ENCODE results near the gene CFAP74.

CFAP74 gene

GRCh38 chr1:2003541-2004131, at the start of gene CFAP74:
CFAP74 (minus strand) TSS chr1:2003786; CDS start chr1:1990956, 12,830 bp downstream.
- DNase-seq, result no peak

GRCh38 chr1:2053217-2053616, 49.6 kb upstream of the CFAP74 start:
- no peak for DNase-seq

DNA sequence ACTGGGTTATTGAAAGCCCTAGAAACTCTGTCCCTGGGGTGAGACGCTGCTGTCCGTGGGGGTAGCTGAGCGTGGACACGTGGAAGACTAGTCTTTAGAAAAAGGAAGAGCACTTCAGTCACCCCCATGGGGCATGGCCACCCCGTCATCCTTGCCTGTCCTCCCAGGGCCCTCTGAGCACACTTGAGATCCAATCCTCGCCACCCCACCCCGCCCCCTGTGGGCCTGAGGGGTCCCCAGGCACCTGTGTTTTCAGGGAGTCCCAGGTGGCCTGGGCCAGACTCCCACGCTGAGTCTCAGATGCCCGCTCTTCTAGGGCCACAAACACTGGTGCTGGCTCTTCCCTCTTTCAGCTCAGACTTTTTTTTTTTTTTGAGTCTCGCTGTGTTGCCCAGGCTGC, 49.2 kb upstream of the CFAP74 start:
- DNase-seq, result no peak

DNA sequence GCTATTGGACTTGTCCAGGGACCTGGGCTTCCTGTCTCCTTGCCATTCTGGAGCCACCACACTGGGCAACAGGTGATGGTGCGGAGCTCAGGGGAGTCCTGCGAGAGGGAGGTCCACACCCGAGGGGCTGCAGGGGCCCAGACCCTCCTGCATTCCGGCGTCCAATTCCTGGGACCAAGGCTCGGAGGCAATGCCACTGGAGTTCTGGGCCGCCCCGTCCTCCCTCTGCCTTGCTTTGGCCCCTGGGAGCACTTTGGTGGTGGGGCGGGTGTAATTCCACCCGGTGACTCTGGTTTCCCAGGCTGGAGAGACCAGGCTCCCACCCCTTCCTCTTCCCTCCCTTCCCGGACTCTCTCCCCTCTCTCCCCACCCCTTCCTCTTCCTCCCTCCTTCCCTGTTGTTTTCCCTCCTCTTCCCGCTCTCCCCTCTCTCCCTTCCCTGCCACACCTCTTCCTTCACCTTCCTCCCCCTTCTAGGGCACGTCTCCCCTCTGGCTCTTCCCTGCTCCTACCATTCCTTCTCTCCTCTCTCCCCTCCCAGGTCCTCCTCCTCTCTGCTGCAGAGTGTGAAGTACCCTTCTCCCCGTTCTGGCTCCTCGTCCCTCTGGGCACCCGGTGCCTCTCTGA, 48.6 kb upstream of the CFAP74 start:
- DNase-seq, result no peak

- no peak for DNase-seq
These were observed 47.5 kb upstream of the CFAP74 start for GRCh38 chr1:2050793-2051682.

DNA sequence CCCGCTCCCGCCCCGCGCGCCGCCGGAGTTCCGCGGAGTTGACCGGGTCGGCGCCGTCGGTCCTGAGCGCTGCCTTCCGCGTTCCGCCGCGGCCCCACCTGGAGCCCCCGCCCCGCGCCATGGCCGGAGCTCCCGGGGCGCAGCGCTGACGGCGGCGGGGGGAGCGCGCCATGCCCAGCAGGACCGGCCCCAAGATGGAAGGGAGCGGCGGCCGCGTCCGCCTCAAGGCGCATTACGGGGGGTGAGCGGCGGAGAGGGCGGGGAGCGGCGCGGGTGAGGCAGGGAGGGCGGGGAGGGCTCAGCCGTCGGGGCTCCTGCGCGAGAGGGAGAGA, 46.8 kb upstream of the CFAP74 start:
- DNase-seq, result no peak

- peak; percentile 83 for DNase-seq
These were observed 46.3 kb upstream of the CFAP74 start, which contains the start of gene PRKCZ for GRCh38 chr1:2049718-2050431. PRKCZ (plus strand) TSS chr1:2050411; CDS start chr1:2050631, 220 bp downstream.

DNA sequence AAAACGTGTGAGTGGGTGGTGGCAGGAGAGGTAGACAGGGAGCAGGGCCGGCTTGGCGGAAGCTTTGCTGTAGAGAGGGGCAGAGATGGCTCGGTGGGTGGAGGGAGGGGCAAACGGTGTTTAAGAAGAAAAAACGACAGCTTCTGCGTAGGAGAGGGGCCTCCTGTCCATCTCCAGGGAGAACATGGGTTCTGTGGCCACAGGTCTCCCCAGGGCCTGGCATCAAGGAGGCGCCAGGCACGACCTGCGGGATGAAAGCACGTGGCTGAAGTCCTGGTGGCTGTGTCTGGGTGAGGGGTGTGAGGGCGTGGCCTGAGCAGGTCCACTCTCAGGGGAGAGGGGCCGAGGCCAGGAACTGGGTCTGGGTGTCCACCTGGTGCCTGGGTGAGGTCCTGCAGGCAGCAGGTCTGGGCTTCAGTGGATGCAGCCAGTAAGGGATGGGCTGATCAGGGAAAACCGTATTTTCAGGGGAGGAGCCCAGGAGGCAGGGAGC, 45.7 kb upstream of the CFAP74 start:
- DNase-seq, result no peak

- no peak for DNase-seq
These were observed 44.5 kb upstream of the CFAP74 start for GRCh38 chr1:2047749-2048729.

- DNase-seq, result no peak
These were observed 43.6 kb upstream of the CFAP74 start for GRCh38 chr1:2046953-2047748.

DNA sequence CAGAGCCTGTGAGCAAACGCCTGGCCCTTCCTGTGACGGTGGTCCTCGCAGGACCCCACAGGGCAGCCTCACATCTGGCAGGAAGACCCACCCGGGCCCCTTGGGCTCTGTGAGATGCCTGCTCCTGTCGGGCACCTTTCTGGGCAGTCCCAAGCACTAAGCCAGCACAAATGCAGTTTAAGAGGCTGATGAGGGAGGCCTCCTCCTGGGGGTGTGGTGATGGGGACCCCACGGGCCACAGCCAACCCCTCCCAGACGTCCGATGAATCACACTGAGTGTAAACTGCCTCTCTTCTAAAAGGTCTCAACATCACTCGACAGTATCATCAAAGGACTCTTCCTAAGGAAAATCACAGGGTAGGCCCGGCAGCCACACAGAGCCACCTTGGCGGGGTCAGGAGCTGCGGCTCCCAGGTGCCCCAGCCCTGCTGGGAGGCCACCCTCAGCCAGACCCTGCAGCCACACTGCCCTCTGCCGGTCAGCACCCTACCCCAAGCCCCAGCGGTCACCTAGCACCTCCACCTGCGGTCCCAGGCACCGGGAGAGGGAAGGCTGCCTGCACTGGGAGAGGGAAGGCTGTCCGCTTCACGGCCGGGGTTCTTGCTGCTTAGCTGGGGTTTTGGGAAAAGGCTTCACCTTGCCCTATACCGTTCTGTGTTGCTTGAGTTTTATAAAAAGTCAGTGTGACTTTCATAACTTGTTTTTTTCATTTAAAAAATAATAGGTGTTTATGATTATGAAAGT, 42.8 kb upstream of the CFAP74 start:
- no peak for DNase-seq

GRCh38 chr1:2045468-2046173, 42.0 kb upstream of the CFAP74 start:
- DNase-seq, result no peak

- DNase-seq, result peak; percentile 52
These were observed 41.1 kb upstream of the CFAP74 start for GRCh38 chr1:2044510-2045319.

DNA sequence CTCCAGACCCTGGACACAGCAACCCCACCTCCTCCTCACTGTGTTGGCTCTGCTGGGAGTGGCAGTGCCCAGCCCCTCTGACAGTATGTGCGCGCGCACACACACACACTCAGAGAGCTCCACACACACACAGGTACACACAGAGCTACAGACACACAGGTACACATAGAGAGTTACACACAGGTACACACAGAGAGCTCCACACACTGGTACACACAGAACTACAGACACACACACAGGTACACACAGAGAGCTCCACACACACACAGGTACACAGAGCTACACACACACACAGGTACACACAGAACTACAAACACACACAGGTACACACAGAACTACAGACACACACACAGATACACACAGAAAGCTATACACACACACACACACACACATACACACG, 40.3 kb upstream of the CFAP74 start:
- DNase-seq, result no peak

DNA sequence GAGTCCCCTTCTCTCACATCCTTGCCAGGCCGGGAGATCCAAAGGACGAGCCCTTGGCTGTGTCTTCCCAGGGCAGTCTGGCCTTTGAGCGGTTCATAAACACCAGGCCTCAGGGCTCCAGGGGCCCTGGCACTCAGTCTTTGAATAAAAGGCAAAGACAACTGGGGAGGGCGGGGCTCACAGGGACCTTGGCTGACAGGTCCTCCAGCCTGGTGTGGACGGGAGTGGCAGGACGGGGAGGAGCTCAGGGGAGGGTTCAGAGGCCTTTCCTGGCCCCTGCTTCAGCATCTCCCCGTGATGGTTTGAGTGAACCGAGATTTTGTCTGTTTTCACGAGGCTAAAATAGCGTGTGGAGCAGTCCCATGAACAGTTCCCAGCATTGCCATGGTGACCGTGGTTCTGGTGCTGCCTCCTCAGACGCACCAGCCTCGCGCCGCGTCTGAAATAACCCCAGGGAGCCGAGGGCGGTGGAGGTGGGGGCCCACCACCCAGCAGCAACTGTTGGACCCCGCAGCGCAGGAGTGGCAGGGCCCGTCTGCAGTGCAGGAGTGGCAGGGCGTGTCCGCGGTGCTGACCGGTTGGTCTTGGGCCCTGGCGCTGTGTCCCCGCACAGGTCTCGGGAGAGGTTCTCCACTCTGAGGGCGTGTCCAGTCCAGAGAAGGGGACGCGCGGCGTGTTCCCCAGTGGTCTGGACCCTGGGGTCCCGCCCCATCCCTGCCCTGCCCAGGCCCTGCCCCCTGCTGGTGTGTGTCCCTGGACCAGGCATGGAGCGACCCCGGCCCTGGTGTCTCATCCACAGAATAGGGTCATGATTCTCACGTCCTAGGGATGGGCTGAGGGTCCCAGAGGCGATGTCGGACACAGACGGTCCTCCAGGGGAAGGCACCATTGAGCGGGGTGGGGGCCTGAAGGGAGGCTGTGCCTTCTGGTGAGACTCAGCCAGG, 39.5 kb upstream of the CFAP74 start:
- no peak for DNase-seq

GRCh38 chr1:2041887-2042286, 38.3 kb upstream of the CFAP74 start:
- DNase-seq, result no peak

DNA sequence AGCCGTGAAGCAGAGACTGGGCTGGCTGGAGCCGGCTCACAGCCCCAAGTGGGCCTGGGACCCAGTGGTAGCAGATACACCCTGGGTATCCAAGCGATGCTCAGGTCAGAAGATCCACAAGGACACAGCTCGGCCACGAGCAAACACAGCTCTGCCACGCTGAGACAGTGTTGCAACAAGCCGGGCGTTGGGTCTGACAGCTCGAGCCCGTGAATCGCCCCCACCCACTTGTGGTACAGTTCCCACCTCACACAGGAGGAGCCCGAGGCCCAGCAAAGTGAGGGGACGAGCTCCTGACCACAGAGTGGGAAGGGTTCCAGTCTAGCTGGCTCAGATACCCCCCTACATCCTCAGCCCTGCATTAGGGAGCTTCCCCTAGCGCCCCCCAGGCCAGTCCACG, 37.7 kb upstream of the CFAP74 start:
- DNase-seq, result no peak

DNA sequence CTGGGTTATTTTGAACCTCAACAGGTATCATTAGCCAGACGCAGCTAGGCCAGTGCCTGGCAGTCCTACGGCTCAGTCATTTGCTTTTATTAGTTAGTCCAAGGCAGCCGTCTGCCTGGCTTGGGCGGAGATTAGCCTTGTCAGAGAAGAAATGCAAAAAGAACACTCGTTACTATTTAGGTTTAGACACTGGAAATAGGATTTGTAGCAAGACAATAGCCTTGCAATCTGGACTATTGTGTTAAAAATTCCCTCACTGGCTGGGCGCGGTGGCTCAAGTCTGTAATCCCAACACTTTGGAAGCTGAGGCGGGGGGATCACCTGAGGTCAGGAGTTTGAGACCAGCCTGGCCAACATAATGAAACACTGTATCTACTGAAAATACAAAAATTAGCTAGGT, 35.7 kb upstream of the CFAP74 start:
- DNase-seq, result no peak

All from NCI-H1048 (cell line).